ENCODE measurements around the gene SPDEF.

GRCh38 chr6:34534656-34535055 lies 21.5 kb downstream of the SPDEF start:
- TF ChIP-seq PPARA (CRISPR knock-in tag; IDR thresholded peaks at IDR 0.05; ENCODE audit: borderline replicate concordance) (no peak), ARNTL (CRISPR knock-in tag; IDR thresholded peaks at IDR 0.05; ENCODE audit: borderline replicate concordance, low read depth) (no peak), GLIS3 (CRISPR knock-in tag; IDR thresholded peaks at IDR 0.05) (no peak), ZNF565 (CRISPR knock-in tag; conservative IDR thresholded peaks at IDR 0.05; ENCODE audit: low read depth) (no peak), CREB5 (CRISPR knock-in tag; IDR thresholded peaks at IDR 0.05; ENCODE audit: low read depth) (no peak), PATZ1 (CRISPR knock-in tag; IDR thresholded peaks at IDR 0.05; ENCODE audit: borderline replicate concordance) (no peak), RARB (CRISPR knock-in tag; IDR thresholded peaks at IDR 0.05) (no peak), ZNF70 (CRISPR knock-in tag; IDR thresholded peaks at IDR 0.05) (no peak), ZFP3 (CRISPR knock-in tag; IDR thresholded peaks at IDR 0.05) (no peak)
